K562 (cell line): ENCODE data around the gene CA7. TPM values are rescaled to one million over a fixed set of nuclear protein-coding genes. Genes with fewer than 3 reads are reported as not detected.

Experiments
- ARID2 ChIP-seq: fragments of 450-650 bp; IDR thresholded peaks from 2 replicates; pipeline ENCODE4 v1.6.1; 2017; ENCODE audit warnings: antibody characterized with exemption, mild to moderate bottlenecking
- ARID3A ChIP-seq: IDR thresholded peaks from 2 replicates; pipeline ENCODE4 v1.6.1; 2012; ENCODE audit warnings: low read depth, low read length, improper control_type of control experiment, borderline replicate concordance
- BCLAF1 ChIP-seq, 2 experiments: fragments of 450-650 bp in 1 of 2; IDR thresholded peaks; 2 replicates each; pipeline ENCODE4 v1.6.1; 2011 to 2017; ENCODE audit warnings: low read depth in 2 of 2, antibody characterized with exemption in 1 of 2, borderline replicate concordance in 1 of 2, low read length in 1 of 2, mild to moderate bottlenecking in 1 of 2, mixed read lengths in 1 of 2; ENCODE audit not compliant: control insufficient read depth in 1 of 2
- CBFB ChIP-seq: sonication (generic); formaldehyde crosslinking; IDR thresholded peaks from 2 replicates; pipeline ENCODE4 v1.4.0; 2020; ENCODE audit warnings: mild to moderate bottlenecking, missing genetic modification reagents
- CCAR2 ChIP-seq: fragments of 200-400 bp; formaldehyde crosslinking; IDR thresholded peaks from 2 replicates; pipeline ENCODE4 v1.6.1; 2017; ENCODE audit warnings: mild to moderate bottlenecking, low read depth, low read length
- ETV6 ChIP-seq, 3 experiments: fragments of 150-350 bp in 1 of 3; sonication (generic) in 1 of 3; formaldehyde crosslinking in 1 of 3; IDR thresholded peaks; 2 replicates each; pipeline versions ENCODE4 v1.6.1 to v1.8.0; 2014 to 2022; ENCODE audit warnings: borderline replicate concordance in 2 of 3, low read depth in 2 of 3, antibody characterized with exemption in 1 of 3, low read length in 1 of 3, mild to moderate bottlenecking in 1 of 3, missing genetic modification reagents in 1 of 3
- HMBOX1 ChIP-seq: sonication (generic); IDR thresholded peaks from 2 replicates; pipeline ENCODE4 v1.6.1; 2016
- HMG20A ChIP-seq: fragments of 450-650 bp; formaldehyde crosslinking; conservative IDR thresholded peaks from 2 replicates; pipeline ENCODE4 v1.4.0; 2020; ENCODE audit warnings: mild to moderate bottlenecking, mixed read lengths
- LARP7 ChIP-seq: fragments of 450-650 bp; IDR thresholded peaks from 2 replicates; pipeline ENCODE4 v1.6.1; 2016
- NBN ChIP-seq: fragments of 450-650 bp; IDR thresholded peaks from 2 replicates; pipeline ENCODE4 v1.6.1; 2016; ENCODE audit warnings: low read depth, mild to moderate bottlenecking
- NCOA1 ChIP-seq: fragments of 450-650 bp; IDR thresholded peaks from 2 replicates; pipeline ENCODE4 v1.6.1; 2016; ENCODE audit warnings: low read depth
- PHF21A ChIP-seq: fragments of 450-650 bp; IDR thresholded peaks from 2 replicates; pipeline ENCODE4 v1.6.1; 2017; ENCODE audit warnings: low read depth, borderline replicate concordance
- RBM34 ChIP-seq: fragments of 200-400 bp; formaldehyde crosslinking; IDR thresholded peaks from 2 replicates; pipeline ENCODE4 v1.6.1; 2018; ENCODE audit warnings: low read length, borderline replicate concordance; ENCODE audit not compliant: insufficient read depth
- TBP ChIP-seq: optimal IDR thresholded peaks from 2 replicates; pipeline ENCODE3; 2011; ENCODE audit warnings: low read depth, low read length, improper control_type of control experiment
- THRB ChIP-seq: fragments of 450-650 bp; formaldehyde crosslinking; conservative IDR thresholded peaks from 2 replicates; pipeline ENCODE4 v1.4.0; 2022; ENCODE audit warnings: mild to moderate bottlenecking, missing genetic modification characterization
- ZBTB8A ChIP-seq: fragments of 450-650 bp; IDR thresholded peaks from 2 replicates; pipeline ENCODE4 v1.6.1; 2018; ENCODE audit warnings: mild to moderate bottlenecking, moderate library complexity; ENCODE audit not compliant: partially characterized antibody
- ZNF121 ChIP-seq: sonication (generic); formaldehyde crosslinking; conservative IDR thresholded peaks from 2 replicates; pipeline ENCODE4 v1.8.0; 2022; ENCODE audit warnings: missing genetic modification reagents
- ZNF146 ChIP-seq: IDR thresholded peaks from one replicate; pipeline ENCODE4 v1.6.1; 2018; ENCODE audit warnings: missing compliant biosample characterization; ENCODE audit not compliant: unreplicated experiment
- ZNF408 ChIP-seq: fragments of 250-450 bp; sonication (Bioruptor Pico); IDR thresholded peaks from 2 replicates; pipeline ENCODE4 v1.4.0; 2020; ENCODE audit warnings: low read depth, mild to moderate bottlenecking, moderate library complexity
- ZNF586 ChIP-seq: fragments of 450-650 bp; formaldehyde crosslinking; conservative IDR thresholded peaks from 2 replicates; pipeline ENCODE4 v1.4.0; 2020; ENCODE audit warnings: mild to moderate bottlenecking, moderate library complexity
- ZNF830 ChIP-seq: fragments of 250-450 bp; sonication (Bioruptor Pico); IDR thresholded peaks from 2 replicates; pipeline ENCODE4 v1.5.0; 2021; ENCODE audit warnings: mild to moderate bottlenecking
- ZSCAN32 ChIP-seq: fragments of 450-650 bp; formaldehyde crosslinking; IDR thresholded peaks from 2 replicates; pipeline ENCODE4 v1.4.0; 2020; ENCODE audit warnings: mild to moderate bottlenecking, moderate library complexity
- polyA plus RNA-seq, 8 experiments: library from polyadenylated mRNA; depleted of rRNA in 4 of 8; stranded (reverse) in 5 of 8; unstranded in 3 of 8; fragments of >200 nt; fragmentation: Nextera tagmentation in 2 of 8; fragmentation: Illumina TruSeq in 1 of 8; extraction: Ambion mirVana in 2 of 8; extraction: Trizol in 1 of 8; gene quantifications; 2 replicates each; pipeline versions ENCODE4 v1.2.1 to v1.2.3, GENCODE V29; 2011 to 2014; ENCODE audit warnings: inconsistent platforms in 1 of 8, missing spikeins in 1 of 8
- total RNA-seq, 7 experiments: library from RNA; depleted of rRNA in 6 of 7; stranded (reverse); fragments of >200 nt in 6 of 7; fragmentation: Illumina TruSeq in 2 of 7; extraction: Trizol in 2 of 7; gene quantifications; 2 replicates each; pipeline versions ENCODE4 v1.2.1 to v1.2.3, GENCODE V29; 2011 to 2021; ENCODE audit warnings: low replicate concordance in 1 of 7

CA7 gene
- total and polyA plus RNA-seq, 9 of the 15 experiments (the other 6 are each of a cell fraction or from before 2014, with no cell fraction given) = 0.03 to 0.07 (median 0.05) TPM; not detected in 5

- TF ChIP-seq HMBOX1 = no peak
- no peak for TF ChIP-seq ZNF586
- TF ChIP-seq RBM34 = no peak
- TF ChIP-seq ZNF830 = peak; percentile 38; the same call in 1 of the 2 replicates
- TF ChIP-seq ARID2 = no peak
- TF ChIP-seq TBP = no peak
- TF ChIP-seq HMG20A (CRISPR knock-in tag) = no peak
- TF ChIP-seq ZSCAN32 (CRISPR knock-in tag) = no peak
- TF ChIP-seq LARP7 = no peak
- TF ChIP-seq ZBTB8A = no peak
- no peak for TF ChIP-seq BCLAF1 (IDR thresholded peaks at IDR 0.05; ENCODE audit: borderline replicate concordance in 1 of 2, control insufficient read depth in 1 of 2, low read depth in 2 of 2, low read length in 1 of 2)
- TF ChIP-seq PHF21A = no peak
- no peak for TF ChIP-seq ZNF121 (CRISPR knock-in tag)
- no peak for TF ChIP-seq ZNF408 (CRISPR knock-in tag)
- TF ChIP-seq THRB (CRISPR knock-in tag) = 0 out of 2 replicates have a peak, but pooled peaks have one; percentile 11
- TF ChIP-seq CBFB = no peak
- no peak for TF ChIP-seq NBN
- no peak for TF ChIP-seq CCAR2
- no peak for TF ChIP-seq ZNF146 (CRISPR knock-in tag)
- no peak for TF ChIP-seq ETV6 (IDR thresholded peaks at IDR 0.05; ENCODE audit: borderline replicate concordance in 1 of 2, low read depth in 2 of 2, low read length in 1 of 2)
- TF ChIP-seq ETV6 (CRISPR knock-in tag; IDR thresholded peaks at IDR 0.05; ENCODE audit: borderline replicate concordance) = no peak
- no peak for TF ChIP-seq ARID3A
- TF ChIP-seq NCOA1 = no peak
These were observed 55.2 kb downstream of the CA7 start (continued) for GRCh38 chr16:66899310-66899944.
